HepG2 (cell line): ENCODE data around the gene SLX9. TPM values are rescaled to one million over a fixed set of nuclear protein-coding genes. Genes with fewer than 3 reads are reported as not detected.

Source experiments
- ATAC-seq: fragments of 200-7000 bp; cut with Tn5 transposase; 3 replicates; pipeline ENCODE4 v1.9.1; 2020; ENCODE audit warnings: mild to moderate bottlenecking, moderate library complexity
- BruUV-seq: library from RNA; stranded (reverse); fragments of 400-500 nt; replicated peaks from 2 replicates; lab custom pipeline; 2021; lab: Mats Ljungman, UMichigan
- CTCF ChIA-PET: fragments of 300-600 bp; formaldehyde crosslinking; extraction: SDS; loops from one replicate; lab custom pipeline; 2021; ENCODE audit warnings: low total read pairs, inconsistent platforms, low intra/inter-chr PET ratio; lab: Yijun Ruan, JAX
- POLR2A ChIA-PET: fragments of 350-600 bp; sonication (Branson Sonifier 250); formaldehyde crosslinking; loops from one replicate; lab custom pipeline; 2020; ENCODE audit warnings: antibody characterized with exemption, inconsistent platforms; lab: Yijun Ruan, JAX
- DNase-seq: peaks from one replicate; pipeline ENCODE4 v3.0.0-alpha.2; 2015; ENCODE audit warnings: low spot score
- FAIRE-seq: peaks from 3 replicates; lab custom pipeline; 2011; peaks lifted over from hg19 to GRCh38; lab: Jason Lieb, UNC
- H2AFZ ChIP-seq: one replicate; pipeline ENCODE4 v1.6.1; 2011; ENCODE audit warnings: low read length, inconsistent platforms
- H3K27ac ChIP-seq: fragments of 300-600 bp; 3 replicates; pipeline ENCODE4 v1.8.0; 2011; ENCODE audit warnings: mixed run types, mild to moderate bottlenecking, mixed read lengths, low read length, inconsistent platforms; ENCODE audit not compliant: insufficient read depth; ENCODE audit errors: extremely low read length
- H3K27me3 ChIP-seq, 2 experiments: fragments of 200-600 bp in 1 of 2; 2 replicates in 1 of 2; 3 replicates in 1 of 2; pipeline versions ENCODE4 v1.6.0 to v1.8.0; 2011; ENCODE audit warnings: low read length in 2 of 2, mild to moderate bottlenecking in 2 of 2, moderate library complexity in 2 of 2, inconsistent platforms in 1 of 2; ENCODE audit not compliant: insufficient read depth in 2 of 2, control insufficient read depth in 1 of 2
- H3K36me3 ChIP-seq, 2 experiments: fragments of 200-600 bp in 1 of 2; replicated peaks in 1 of 2; 2 replicates in 1 of 2; 3 replicates in 1 of 2; pipeline versions ENCODE4 v1.5.1 to v1.8.0; 2011; ENCODE audit warnings: low read length in 2 of 2, inconsistent platforms in 1 of 2; ENCODE audit not compliant: insufficient read depth in 2 of 2, control insufficient read depth in 1 of 2
- H3K4me1 ChIP-seq: 2 replicates; pipeline ENCODE4 v1.5.1; 2012; ENCODE audit warnings: low read length, inconsistent platforms; ENCODE audit not compliant: insufficient read depth
- H3K4me2 ChIP-seq: 2 replicates; pipeline ENCODE4 v1.6.0; 2011; ENCODE audit warnings: low read depth, low read length, inconsistent platforms
- H3K4me3 ChIP-seq, 3 experiments: fragments of 200-600 bp in 1 of 3; sonication (generic), shearing (Covaris generic) in 1 of 3; replicated peaks in 1 of 3; 2 replicates each; pipeline ENCODE4 v1.5.1; 2011 to 2016; ENCODE audit warnings: low read length in 3 of 3, inconsistent platforms in 2 of 3, low read depth in 2 of 3, mild to moderate bottlenecking in 2 of 3, control low read depth in 1 of 3, mixed read lengths in 1 of 3; ENCODE audit not compliant: insufficient read depth in 1 of 3
- H3K79me2 ChIP-seq: one replicate; pipeline ENCODE4 v1.6.1; 2011; ENCODE audit warnings: low read length, inconsistent platforms; ENCODE audit not compliant: insufficient read depth
- H3K9ac ChIP-seq: 2 replicates; pipeline ENCODE4 v1.6.0; 2011; ENCODE audit warnings: mild to moderate bottlenecking, low read depth, low read length, inconsistent platforms; ENCODE audit not compliant: insufficient read depth
- H3K9me3 ChIP-seq: 2 replicates; pipeline ENCODE4 v1.5.1; 2012; ENCODE audit warnings: mild to moderate bottlenecking, low read length
- H4K20me1 ChIP-seq: 2 replicates; pipeline ENCODE4 v1.6.0; 2011; ENCODE audit warnings: inconsistent platforms, mild to moderate bottlenecking, low read length, moderate library complexity; ENCODE audit not compliant: insufficient read depth
- SMARCC2 ChIP-seq: fragments of 450-650 bp; IDR thresholded peaks from 2 replicates; pipeline ENCODE4 v1.6.1; 2017; ENCODE audit warnings: antibody characterized with exemption, mild to moderate bottlenecking
- ZNF687 ChIP-seq: sonication (generic); formaldehyde crosslinking; IDR thresholded peaks from 2 replicates; pipeline ENCODE4 v1.5.1; 2020; ENCODE audit warnings: mild to moderate bottlenecking, missing genetic modification reagents, moderate library complexity
- WGBS: methylation state at CpG from one replicate; pipeline ENCODE4 v1.1.6; 2017; ENCODE audit warnings: low lambda C conversion rate; 5-methylcytosine and 5-hydroxymethylcytosine counted together
- in situ Hi-C: cut with HindIII; loops from 2 replicates; pipeline ENCODE4 v1.10.0; 2017; ENCODE audit warnings: low pct_unique_long_range_greater_than_20kb; ENCODE audit not compliant: extremely low pct_ligation_motif_present
- intact Hi-C: fragments of 100-400 bp; cut with micrococcal nuclease; formaldehyde crosslinking; loops from one replicate; pipeline ENCODE4 v1.10.0; 2022; ENCODE audit not compliant: unreplicated experiment
- polyA plus RNA-seq, 8 experiments: library from polyadenylated mRNA; depleted of rRNA in 3 of 8; stranded (reverse) in 7 of 8; unstranded in 1 of 8; fragments of >200 nt; fragmentation: Illumina TruSeq in 4 of 8; extraction: Trizol in 4 of 8; gene quantifications; 2 replicates each; pipeline versions ENCODE4 v1.2.1 to v1.2.3, GENCODE V29; 2011 to 2016; ENCODE audit warnings: low read depth in 4 of 8, missing spikeins in 1 of 8, mixed read lengths in 1 of 8; ENCODE audit not compliant: insufficient read depth in 1 of 8
- total RNA-seq, 5 experiments: library from RNA; depleted of rRNA; stranded (reverse); fragments of >200 nt; fragmentation: Illumina TruSeq; extraction: Trizol; gene quantifications; 2 replicates each; pipeline ENCODE4 v1.2.3, GENCODE V29; 2016; ENCODE audit warnings: low read depth in 1 of 5

SLX9 gene
- total and polyA plus RNA-seq, 2 of the 13 experiments (the other 11 are each of a cell fraction or from before 2014, with no cell fraction given) = 21.0 to 47.1 TPM

- no peak overlapping the region for H3K4me3 ChIP-seq
- H3K9ac ChIP-seq = no peak overlapping the region
- FAIRE-seq (no peak), ATAC-seq (peak; percentile 23; the same call in 2 of the 3 replicates), DNase-seq (no peak)
- in situ Hi-C loops = no loop called here
- no peaks in the 10 kb centered on the region for H4K20me1 ChIP-seq
- H3K27ac ChIP-seq = no peak overlapping the region
- POLR2A ChIA-PET = interaction anchor here (0.7 to 2.0 kb wide), 3 partner anchors 10 to 25 kb away, joined by 3 to 6 read pairs (median 6); no protein-coding TSS in a partner anchor
- H3K27me3 ChIP-seq = peaks cover 3 to 7% of the 10 kb centered on the region in 2 experiments; a peak in 2 of 5 replicates
- TF ChIP-seq ZNF687 (CRISPR knock-in tag) (0 out of 2 replicates have a peak, but pooled peaks have one; percentile 19), SMARCC2 (no peak)
- no peaks in the 10 kb centered on the region for H3K79me2 ChIP-seq
- H3K4me2 ChIP-seq = no peak overlapping the region
- peaks cover 41% of the 10 kb centered on the region for H3K4me1 ChIP-seq
- H3K36me3 ChIP-seq = peaks cover 0 to 7% of the 10 kb centered on the region in 2 experiments; a peak in 2 of 5 replicates
- CTCF ChIA-PET = interaction anchor here (0.6 kb wide), 1 partner anchor 233 kb away, joined by 3 read pairs; no protein-coding TSS in a partner anchor
- no peaks in the 10 kb centered on the region for H3K9me3 ChIP-seq
- intact Hi-C loops = no loop called here
- WGBS = 100% methylated on average over 13 of the region's 21 CpGs
- BruUV-seq = no TSS peak
- H2AFZ ChIP-seq = no peak overlapping the region
Observed at GRCh38 chr21:44897326-44898010, 42.4 kb upstream of the SLX9 start.
